Measurements from ENCODE around the gene TSPAN19.

The TSPAN19 gene

GRCh38 chr12:85058339-85058738 lies 22.3 kb upstream of the TSPAN19 start:
- FAIRE-seq (no peak), DNase-seq (ENCODE audit: insufficient read length, low spot score) (no peak)
- TF ChIP-seq CTCF (IDR thresholded peaks at IDR 0.05; ENCODE audit: insufficient read depth, missing control alignments): no peak

- FAIRE-seq: peak; percentile 32
- DNase-seq (ENCODE audit: insufficient read length, low spot score): no peak
- TF ChIP-seq CTCF (IDR thresholded peaks at IDR 0.05; ENCODE audit: insufficient read depth, missing control alignments): peak; percentile 82
Observed at GRCh38 chr12:85057370-85057963, 21.4 kb upstream of the TSPAN19 start.

GRCh38 chr12:85043829-85044228 lies 7.8 kb upstream of the TSPAN19 start:
- FAIRE-seq (no peak), DNase-seq (ENCODE audit: insufficient read length, low spot score) (no peak)
- TF ChIP-seq CTCF (IDR thresholded peaks at IDR 0.05; ENCODE audit: insufficient read depth, missing control alignments): no peak

- DNase-seq (ENCODE audit: insufficient read length, low spot score): no peak
- no peak for TF ChIP-seq CTCF (IDR thresholded peaks at IDR 0.05; ENCODE audit: insufficient read depth, missing control alignments)
- FAIRE-seq: no peak
Observed at GRCh38 chr12:85041395-85041794, 5.3 kb upstream of the TSPAN19 start.

- no peak for TF ChIP-seq CTCF (IDR thresholded peaks at IDR 0.05; ENCODE audit: insufficient read depth, missing control alignments)
- FAIRE-seq: no peak
- no peak for DNase-seq (ENCODE audit: insufficient read length, low spot score)
Observed at GRCh38 chr12:85036733-85037132, 656 bp upstream of the TSPAN19 start.

GRCh38 chr12:85029456-85029855 lies 6.6 kb downstream of the TSPAN19 start:
- DNase-seq (ENCODE audit: insufficient read length, low spot score) (no peak), FAIRE-seq (no peak)
- peak; percentile 50 for TF ChIP-seq CTCF (IDR thresholded peaks at IDR 0.05; ENCODE audit: insufficient read depth, missing control alignments)

- FAIRE-seq: no peak
- no peak for TF ChIP-seq CTCF (IDR thresholded peaks at IDR 0.05; ENCODE audit: insufficient read depth, missing control alignments)
- no peak for DNase-seq (ENCODE audit: insufficient read length, low spot score)
Observed at GRCh38 chr12:85018098-85018497, 18.0 kb downstream of the TSPAN19 start.
